Smooth muscle cell (in vitro differentiated cells): ENCODE measurements around the gene RAB11FIP3. TPM values are rescaled to one million over a fixed set of nuclear protein-coding genes. Genes with fewer than 3 reads are reported as not detected.

ENCODE experiments used
- DNase-seq: peaks from one replicate; lab custom pipeline; 2025; ENCODE audit not compliant: unreplicated experiment; lab: John Stamatoyannopoulos, UW
- H2AFZ ChIP-seq: fragments of 200-600 bp; sonication (generic); 2 replicates; pipeline ENCODE4 v1.6.0; 2016; ENCODE audit warnings: antibody characterized with exemption, low read depth, mild to moderate bottlenecking
- H3F3A ChIP-seq: fragments of 200-600 bp; sonication (generic); 2 replicates; pipeline ENCODE4 v1.6.0; 2017; ENCODE audit warnings: antibody characterized with exemption, low read depth
- H3K27ac ChIP-seq: fragments of 200-600 bp; sonication (generic); 2 replicates; pipeline ENCODE4 v1.5.1; 2016; ENCODE audit warnings: low read depth, mild to moderate bottlenecking
- H3K27me3 ChIP-seq: fragments of 200-600 bp; sonication (generic); 2 replicates; pipeline ENCODE4 v1.6.1; 2016; ENCODE audit warnings: low read depth, mild to moderate bottlenecking
- H3K36me3 ChIP-seq: fragments of 200-600 bp; sonication (generic); 2 replicates; pipeline ENCODE4 v1.5.1; 2016; ENCODE audit warnings: low read depth
- H3K4me1 ChIP-seq: fragments of 200-600 bp; sonication (generic); 2 replicates; pipeline ENCODE4 v1.5.1; 2016; ENCODE audit warnings: low read depth
- H3K4me2 ChIP-seq: fragments of 200-600 bp; sonication (generic); 2 replicates; pipeline ENCODE4 v1.6.0; 2016; ENCODE audit warnings: mild to moderate bottlenecking
- H3K4me3 ChIP-seq: fragments of 200-600 bp; sonication (generic); 2 replicates; pipeline ENCODE4 v1.5.1; 2016; ENCODE audit warnings: mild to moderate bottlenecking
- H3K79me2 ChIP-seq: fragments of 200-600 bp; sonication (generic); 2 replicates; pipeline ENCODE4 v1.6.0; 2016; ENCODE audit warnings: low read depth, mild to moderate bottlenecking
- H3K9ac ChIP-seq: fragments of 200-600 bp; sonication (generic); 2 replicates; pipeline ENCODE4 v1.6.0; 2016; ENCODE audit warnings: low read depth
- H3K9me3 ChIP-seq: fragments of 200-600 bp; sonication (generic); replicated peaks from 2 replicates; pipeline ENCODE4 v1.5.1; 2016; ENCODE audit warnings: low read depth
- H4K20me1 ChIP-seq: fragments of 200-600 bp; sonication (generic); 2 replicates; pipeline ENCODE4 v1.6.0; 2016; ENCODE audit warnings: low read depth
- CTCF ChIP-seq: fragments of 200-600 bp; sonication (generic); IDR thresholded peaks from 2 replicates; pipeline ENCODE4 v1.5.1; 2017; ENCODE audit warnings: borderline replicate concordance, mild to moderate bottlenecking, antibody characterized with exemption; ENCODE audit not compliant: insufficient read depth, poor library complexity, severe bottlenecking
- WGBS: methylation state at CpG from one replicate; pipeline ENCODE4 v1.1.7; 2016; ENCODE audit warnings: low lambda C conversion rate; 5-methylcytosine and 5-hydroxymethylcytosine counted together
- polyA plus RNA-seq: library from polyadenylated mRNA; unstranded; fragments of >200 nt; fragmentation: Nextera tagmentation; extraction: Ambion mirVana; gene quantifications from 2 replicates; pipeline ENCODE4 v1.2.1, GENCODE V29; 2016
- total RNA-seq: library from RNA; depleted of rRNA; stranded (reverse); fragments of >200 nt; gene quantifications from 2 replicates; pipeline ENCODE4 v1.2.3, GENCODE V29; 2014

Gene RAB11FIP3
- total and polyA plus RNA-seq, 2 experiments from 2014 or later: 19.5 to 20.4 TPM

- no peak overlapping the region for H3K4me2 ChIP-seq
- no peak overlapping the region for H3K27ac ChIP-seq
- no peaks in the 10 kb centered on the region for H3K4me1 ChIP-seq
- no peak overlapping the region for H3K4me3 ChIP-seq
- no peaks in the 10 kb centered on the region for H3F3A ChIP-seq
- H3K27me3 ChIP-seq: no peaks in the 10 kb centered on the region
- no peaks in the 10 kb centered on the region for H3K36me3 ChIP-seq
- H3K9ac ChIP-seq: no peak overlapping the region
- TF ChIP-seq CTCF: no peak
- no peaks in the 10 kb centered on the region for H4K20me1 ChIP-seq
- no peak overlapping the region for H2AFZ ChIP-seq
- H3K79me2 ChIP-seq: no peaks in the 10 kb centered on the region
- WGBS: 95% methylated on average over 32 of the region's 35 CpGs
- DNase-seq: no peak
- H3K9me3 ChIP-seq: no peaks in the 10 kb centered on the region
Measured at GRCh38 chr16:510066-510825, 84.8 kb downstream of the RAB11FIP3 start.

GRCh38 chr16:512802-513201, 87.4 kb downstream of the RAB11FIP3 start:
- no peaks in the 10 kb centered on the region for H4K20me1 ChIP-seq
- H3K27ac ChIP-seq: no peak overlapping the region
- no peaks in the 10 kb centered on the region for H3K27me3 ChIP-seq
- WGBS: 96% methylated on average over 6 of the region's 6 CpGs
- no peak overlapping the region for H3K4me3 ChIP-seq
- no peaks in the 10 kb centered on the region for H3K9me3 ChIP-seq
- no peak for DNase-seq
- no peaks in the 10 kb centered on the region for H3F3A ChIP-seq
- H3K4me1 ChIP-seq: no peaks in the 10 kb centered on the region
- no peaks in the 10 kb centered on the region for H3K36me3 ChIP-seq
- no peaks in the 10 kb centered on the region for H3K79me2 ChIP-seq
- no peak overlapping the region for H3K4me2 ChIP-seq
- H2AFZ ChIP-seq: no peak overlapping the region
- no peak overlapping the region for H3K9ac ChIP-seq
- no peak for TF ChIP-seq CTCF

- no peak for TF ChIP-seq CTCF
- Histone ChIP-seq H2AFZ (no peak overlapping the region), H3K4me1 (no peaks in the 10 kb centered on the region), H3K9ac (no peak overlapping the region), H3K9me3 (no peaks in the 10 kb centered on the region), H4K20me1 (no peaks in the 10 kb centered on the region), H3K27ac (no peak overlapping the region), H3F3A (no peaks in the 10 kb centered on the region), H3K36me3 (no peaks in the 10 kb centered on the region), H3K79me2 (no peaks in the 10 kb centered on the region), H3K4me3 (no peak overlapping the region), H3K4me2 (no peak overlapping the region), H3K27me3 (no peaks in the 10 kb centered on the region)
- no peak for DNase-seq
- WGBS: 93% methylated on average over 10 of the region's 10 CpGs
Measured at GRCh38 chr16:513950-514349, 88.5 kb downstream of the RAB11FIP3 start.
